Esophagus muscularis mucosa (tissue), 4 donors: ENCODE results near the gene DAO. TPM values are rescaled to one million over a fixed set of nuclear protein-coding genes. Genes with fewer than 3 reads are reported as not detected.

Experiments used
- DNase-seq: peaks from one replicate; pipeline ENCODE4 v3.0.0-alpha.2; 2017; ENCODE audit errors: extremely low spot score
- H3K27ac ChIP-seq, 4 donors: fragments of 200-600 bp; sonication (generic); replicated peaks in 1 of 4; 1 replicate in 3 of 4; 2 replicates in 1 of 4; pipeline ENCODE4 v1.5.1; 2016 to 2019; ENCODE audit warnings: mild to moderate bottlenecking in 1 of 4
- H3K27me3 ChIP-seq, 4 donors: fragments of 200-600 bp; sonication (generic); one replicate each; pipeline versions ENCODE4 v1.5.1 to v1.6.0; 2016 to 2019
- H3K36me3 ChIP-seq, 4 donors: fragments of 200-600 bp; sonication (generic); one replicate each; pipeline ENCODE4 v1.5.1; 2016 to 2019
- H3K4me1 ChIP-seq, 4 donors: fragments of 200-600 bp; sonication (generic); one replicate each; pipeline ENCODE4 v1.5.1; 2016 to 2019
- H3K4me3 ChIP-seq, 4 donors: fragments of 200-600 bp; sonication (generic); 1 replicate in 2 of 4; 2 replicates in 2 of 4; pipeline ENCODE4 v1.5.1; 2016 to 2019; ENCODE audit warnings: mild to moderate bottlenecking in 4 of 4, moderate library complexity in 1 of 4
- H3K9me3 ChIP-seq, 4 donors: fragments of 200-600 bp; sonication (generic); 1 replicate in 3 of 4; 2 replicates in 1 of 4; pipeline ENCODE4 v1.5.1; 2016 to 2019
- CTCF ChIP-seq, 3 experiments: fragments of 200-600 bp in 2 of 3; fragments of 450-650 bp in 1 of 3; sonication (generic) in 2 of 3; IDR thresholded peaks; one replicate each; pipeline ENCODE4 v1.5.1; 2017 to 2019; ENCODE audit warnings: antibody characterized with exemption in 3 of 3, mild to moderate bottlenecking in 2 of 3, moderate library complexity in 1 of 3
- EP300 ChIP-seq: sonication (generic); formaldehyde crosslinking; IDR thresholded peaks from one replicate; pipeline ENCODE4 v1.6.1; 2017; ENCODE audit warnings: antibody characterized with exemption
- POLR2A ChIP-seq: fragments of 450-650 bp; IDR thresholded peaks from one replicate; pipeline ENCODE4 v1.6.1; 2017; ENCODE audit warnings: antibody characterized with exemption, moderate library complexity, mild to moderate bottlenecking, low read depth
- POLR2AphosphoS5 ChIP-seq, 2 donors: sonication (generic); formaldehyde crosslinking; IDR thresholded peaks; one replicate each; pipeline ENCODE4 v1.6.1; 2017; ENCODE audit warnings: antibody characterized with exemption in 2 of 2
- WGBS: methylation state at CpG from one replicate; pipeline ENCODE4 v1.1.5; 2018; 5-methylcytosine and 5-hydroxymethylcytosine counted together
- intact Hi-C: fragments of 100-400 bp; cut with DNase I; formaldehyde crosslinking; loops from one replicate; pipeline ENCODE4 v1.15.1; 2023
- total RNA-seq, 4 donors: library from RNA; depleted of rRNA; stranded (reverse); fragments of >200 nt; gene quantifications; one replicate each; pipeline versions ENCODE4 v1.1.0 to v1.2.1, GENCODE V29; 2016

The DAO gene
- total RNA-seq, 4 donors from 2014 or later: not detected

- intact Hi-C loops: no loop called here
Measured at GRCh38 chr12:108915632-108916133, 35.8 kb downstream of the DAO start.

GRCh38 chr12:108916336-108916735, 36.4 kb downstream of the DAO start:
- Histone ChIP-seq H3K4me3 (no peak overlapping the region), H3K9me3 (peaks cover 0 to 5% (median 1%) of the 10 kb centered on the region in 4 donors), H3K27ac (no peak overlapping the region), H3K36me3 (no peaks in the 10 kb centered on the region), H3K4me1 (peaks cover 4 to 7% (median 5%) of the 10 kb centered on the region in 4 donors), H3K27me3 (no peaks in the 10 kb centered on the region)
- intact Hi-C loops: no loop called here
- no peak for DNase-seq
- TF ChIP-seq EP300: no peak
- no peak for TF ChIP-seq CTCF (IDR thresholded peaks at IDR 0.05)
- TF ChIP-seq POLR2A: no peak
- TF ChIP-seq POLR2AphosphoS5 (IDR thresholded peaks at IDR 0.05): no peak
- WGBS: 81% methylated on average over 5 of the region's 5 CpGs

More at GRCh38 chr12:108915632-108916133, 35.8 kb downstream of the DAO start:
- H3K27me3 ChIP-seq: no peaks in the 10 kb centered on the region
- H3K4me3 ChIP-seq: no peak overlapping the region
- peaks cover 4 to 7% (median 5%) of the 10 kb centered on the region in 4 donors for H3K4me1 ChIP-seq
- WGBS: 90% methylated on average over 2 of the region's 15 CpGs
- DNase-seq: no peak
- H3K27ac ChIP-seq: no peak overlapping the region
- H3K9me3 ChIP-seq: peaks cover 0 to 5% (median 1%) of the 10 kb centered on the region in 4 donors
- no peaks in the 10 kb centered on the region for H3K36me3 ChIP-seq
- TF ChIP-seq POLR2AphosphoS5 (IDR thresholded peaks at IDR 0.05) (no peak), POLR2A (no peak), EP300 (no peak), CTCF (IDR thresholded peaks at IDR 0.05) (no peak)

- no peak for DNase-seq
- WGBS: 91% methylated on average over 2 of the region's 2 CpGs
- Histone ChIP-seq H3K27ac (no peak overlapping the region), H3K4me3 (no peak overlapping the region), H3K36me3 (no peaks in the 10 kb centered on the region), H3K9me3 (peaks cover 0 to 13% (median 7%) of the 10 kb centered on the region in 4 donors), H3K27me3 (no peaks in the 10 kb centered on the region), H3K4me1 (peaks cover 4 to 7% (median 5%) of the 10 kb centered on the region in 4 donors)
- TF ChIP-seq POLR2AphosphoS5 (IDR thresholded peaks at IDR 0.05) (no peak), POLR2A (no peak), CTCF (IDR thresholded peaks at IDR 0.05) (no peak), EP300 (no peak)
- intact Hi-C loops: no loop called here
Measured at GRCh38 chr12:108918206-108918605, 38.3 kb downstream of the DAO start.

GRCh38 chr12:108918960-108919642, 39.2 kb downstream of the DAO start:
- intact Hi-C loops: no loop called here
- H3K36me3 ChIP-seq: no peaks in the 10 kb centered on the region
- no peak for TF ChIP-seq EP300
- TF ChIP-seq POLR2A: no peak
- TF ChIP-seq POLR2AphosphoS5 (IDR thresholded peaks at IDR 0.05): no peak
- no peak for TF ChIP-seq CTCF (IDR thresholded peaks at IDR 0.05)
- no peaks in the 10 kb centered on the region for H3K27me3 ChIP-seq
- H3K4me3 ChIP-seq: no peak overlapping the region
- H3K4me1 ChIP-seq: peaks cover under 1 to 6% (median under 1%) of the 10 kb centered on the region in 4 donors
- peaks cover 0 to 13% (median 8%) of the 10 kb centered on the region in 4 donors for H3K9me3 ChIP-seq
- DNase-seq: no peak
- WGBS: 80% methylated on average over 3 of the region's 3 CpGs
- no peak overlapping the region for H3K27ac ChIP-seq
